HUES6 (cell line): Measurements from ENCODE around the gene METTL5.
"Not testable (repeated sequence)": the region's sequence is repeated elsewhere in the genome, so short reads cannot be mapped to it uniquely, and the experiment has no call there.

Source experiments
- H3K27ac ChIP-seq: 2 replicates; pipeline ENCODE4 v1.7.0; 2013; ENCODE audit warnings: low read depth, mild to moderate bottlenecking, low read length, inconsistent platforms
- H3K27me3 ChIP-seq: 2 replicates; pipeline ENCODE4 v1.6.1; 2013; ENCODE audit warnings: low read length; ENCODE audit not compliant: control insufficient read depth, insufficient read depth
- H3K36me3 ChIP-seq: 2 replicates; pipeline ENCODE4 v1.6.1; 2013; ENCODE audit warnings: low read length; ENCODE audit not compliant: control insufficient read depth, insufficient read depth
- H3K4me1 ChIP-seq: 2 replicates; pipeline ENCODE4 v1.6.1; 2013; ENCODE audit warnings: low read length; ENCODE audit not compliant: control insufficient read depth, insufficient read depth
- H3K4me3 ChIP-seq: 2 replicates; pipeline ENCODE4 v1.5.1; 2013; ENCODE audit warnings: low read depth, low read length
- H3K9ac ChIP-seq: one replicate; pipeline ENCODE4 v1.6.1; 2013; ENCODE audit warnings: mild to moderate bottlenecking, low read length
- H3K9me3 ChIP-seq: 2 replicates; pipeline ENCODE4 v1.6.1; 2013; ENCODE audit warnings: low read depth, low read length; ENCODE audit not compliant: control insufficient read depth, insufficient read depth

METTL5 gene

DNA sequence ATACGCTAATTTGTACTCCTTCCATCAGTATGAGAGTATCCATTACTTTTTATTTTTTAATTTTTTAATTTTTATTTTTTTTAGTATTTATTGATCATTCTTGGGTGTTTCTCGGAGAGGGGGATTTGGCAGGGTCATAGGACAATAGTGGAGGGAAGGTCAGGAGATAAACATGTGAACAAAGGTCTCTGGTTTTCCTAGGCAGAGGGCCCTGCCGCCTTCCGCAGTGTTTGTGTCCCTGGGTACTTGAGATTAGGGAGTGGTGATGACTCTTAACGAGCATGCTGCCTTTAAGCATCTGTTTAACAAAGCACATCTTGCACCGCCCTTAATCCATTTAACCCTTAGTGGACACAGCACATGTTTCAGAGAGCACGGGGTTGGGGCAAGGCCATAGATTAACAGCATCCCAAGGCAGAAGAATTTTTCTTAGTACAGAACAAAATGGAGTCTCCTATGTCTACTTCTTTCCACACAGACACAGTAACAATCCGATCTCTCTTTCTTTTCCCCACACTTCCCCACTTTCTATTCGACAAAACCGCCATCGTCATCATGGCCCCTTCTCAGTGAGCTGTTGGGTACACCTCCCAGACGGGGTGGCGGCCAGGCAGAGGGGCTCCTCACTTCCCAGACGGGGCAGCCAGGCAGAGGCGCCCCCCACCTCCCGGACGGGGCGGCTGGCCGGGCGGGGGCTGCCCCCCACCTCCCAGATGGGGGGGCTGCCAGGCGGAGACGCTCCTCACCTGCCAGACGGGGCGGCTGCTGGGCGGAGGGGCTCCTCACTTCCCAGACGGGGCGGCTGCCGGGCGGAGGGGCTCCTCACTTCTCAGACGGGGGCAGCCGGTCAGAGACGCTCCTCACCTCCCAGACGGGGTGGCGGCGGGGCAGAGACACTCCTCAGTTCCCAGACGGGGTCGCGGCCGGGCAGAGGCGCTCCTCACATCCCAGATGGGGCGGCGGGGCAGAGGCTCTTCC, 30.9 kb upstream of the METTL5 start:
- H3K9me3 ChIP-seq, H3K4me1 ChIP-seq, H3K9ac ChIP-seq, H3K27ac ChIP-seq, H3K4me3 ChIP-seq, H3K27me3 ChIP-seq, H3K36me3 ChIP-seq: not testable (repeated sequence)

DNA sequence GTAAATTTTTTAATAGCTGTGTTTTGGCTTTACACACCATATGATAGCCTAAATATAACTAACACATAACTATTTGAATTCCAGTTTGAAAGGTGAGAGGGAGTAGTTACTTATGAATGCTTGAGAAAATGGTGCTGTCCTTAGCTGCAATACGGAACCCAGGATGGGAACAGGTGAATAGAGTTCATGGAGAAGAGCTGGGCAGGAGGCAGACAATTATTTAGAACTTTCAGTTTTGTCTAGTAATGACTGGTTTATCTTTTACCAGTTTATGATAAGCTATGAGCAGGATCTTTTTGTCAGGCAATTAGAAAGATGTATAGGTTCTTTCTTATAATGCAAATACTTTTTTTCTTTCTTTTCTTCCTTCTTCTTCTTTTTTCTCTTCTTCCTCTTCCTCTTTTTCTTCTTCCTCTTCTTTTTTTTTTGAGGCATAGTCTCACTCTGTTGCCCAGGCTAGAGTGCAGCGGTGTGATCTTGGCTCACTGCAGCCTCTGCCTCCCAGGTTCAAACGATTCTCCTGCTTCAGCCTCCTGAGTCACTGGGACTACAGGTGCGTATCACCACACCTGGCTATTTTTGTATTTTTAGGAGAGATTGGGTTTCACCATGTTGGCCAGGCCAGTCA, 28.4 kb upstream of the METTL5 start:
- Histone ChIP-seq H3K9ac (no peak overlapping the region), H3K4me3 (no peak overlapping the region), H3K9me3 (peaks cover 11% of the 10 kb centered on the region; the same call in 1 of the 2 replicates), H3K27me3 (no peaks in the 10 kb centered on the region), H3K4me1 (no peaks in the 10 kb centered on the region), H3K27ac (no peak overlapping the region), H3K36me3 (0 out of 2 replicates have a peak, but pooled peaks cover 5% of the 10 kb centered on the region)

DNA sequence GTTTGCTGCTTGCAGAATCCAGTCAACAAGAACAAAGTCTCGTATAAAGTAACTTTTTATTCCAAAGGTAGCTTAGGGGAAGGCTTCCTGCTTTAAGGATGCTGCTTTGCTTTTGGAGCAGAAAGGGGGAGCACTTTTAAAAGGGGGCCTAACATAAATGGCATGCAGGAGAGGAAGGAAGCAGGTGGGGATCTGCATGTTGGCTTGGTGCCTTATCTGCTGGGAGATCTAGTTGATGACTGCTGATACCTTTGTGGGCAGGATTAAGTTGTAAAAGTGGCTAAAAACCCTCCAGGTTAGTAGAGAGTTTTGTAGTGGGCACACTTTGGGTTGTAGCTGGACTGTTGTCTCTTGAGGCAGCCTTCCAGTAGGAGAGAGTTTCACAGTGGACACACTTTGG, 25.0 kb upstream of the METTL5 start:
- H3K27ac ChIP-seq, result no peak overlapping the region
- H3K4me3 ChIP-seq, result no peak overlapping the region
- 0 out of 2 replicates have a peak, but pooled peaks cover 5% of the 10 kb centered on the region for H3K36me3 ChIP-seq
- H3K27me3 ChIP-seq, result no peaks in the 10 kb centered on the region
- peaks cover 3% of the 10 kb centered on the region; the same call in 1 of the 2 replicates for H3K9me3 ChIP-seq
- no peaks in the 10 kb centered on the region for H3K4me1 ChIP-seq
- H3K9ac ChIP-seq, result no peak overlapping the region

DNA sequence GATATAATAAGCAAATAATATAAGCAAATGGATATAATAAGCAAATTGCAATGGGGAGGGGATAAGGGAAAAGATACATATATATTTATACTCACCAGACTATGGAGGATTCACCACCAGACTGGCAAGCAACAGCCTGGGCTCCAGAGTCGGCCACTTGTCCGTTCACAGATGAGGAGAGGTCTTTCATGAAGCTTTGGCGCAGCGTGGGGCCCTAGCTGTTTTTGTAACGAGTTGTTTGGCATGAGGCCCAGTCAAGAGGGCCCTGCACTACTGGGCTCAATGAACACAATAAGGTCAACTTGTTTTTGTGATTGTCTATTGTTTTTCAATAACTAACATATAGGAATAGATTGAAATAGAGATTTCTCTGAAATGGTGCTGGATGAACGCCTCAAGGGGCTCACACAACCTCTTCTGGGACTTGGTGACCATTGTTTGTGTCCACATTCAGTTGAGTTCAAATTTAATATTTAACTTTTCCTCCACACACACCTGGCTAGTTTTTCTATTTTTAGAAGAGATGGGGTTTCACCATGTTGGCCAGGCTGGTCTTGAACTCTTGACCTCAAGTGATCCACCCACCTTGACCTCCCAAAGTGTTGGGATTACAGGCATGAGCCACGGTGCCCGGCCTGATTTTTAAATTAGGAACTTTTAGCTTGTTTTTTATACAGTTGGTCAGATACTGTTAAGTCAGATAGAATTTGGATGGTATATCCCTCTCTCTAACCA, 24.4 kb upstream of the METTL5 start:
- not testable (repeated sequence) for H3K27ac ChIP-seq, H3K9me3 ChIP-seq, H3K9ac ChIP-seq, H3K36me3 ChIP-seq, H3K27me3 ChIP-seq, H3K4me3 ChIP-seq, H3K4me1 ChIP-seq

DNA sequence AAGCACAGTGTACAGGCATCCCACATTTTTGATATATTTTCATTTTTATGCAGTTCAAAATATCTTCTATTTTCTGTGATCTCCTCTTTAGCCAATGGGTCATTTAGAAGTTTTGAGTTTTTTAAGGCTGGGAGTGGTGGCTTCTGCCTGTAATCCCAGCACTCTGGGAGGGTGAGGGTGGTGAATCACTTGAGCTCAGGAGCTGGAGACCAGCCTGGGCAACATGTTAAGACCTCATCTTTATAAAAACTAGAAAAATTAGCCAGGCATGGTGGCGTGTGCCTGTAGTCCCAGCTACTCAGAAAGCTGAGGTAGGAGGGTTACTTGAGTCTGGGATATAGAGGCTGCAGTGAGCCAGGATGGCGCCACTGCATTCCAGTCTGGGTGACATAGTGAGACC, 20.3 kb upstream of the METTL5 start:
- Histone ChIP-seq H3K4me3 (no peak overlapping the region), H3K27me3 (no peaks in the 10 kb centered on the region), H3K27ac (no peak overlapping the region), H3K4me1 (peaks cover 8% of the 10 kb centered on the region; the same call in 1 of the 2 replicates), H3K9ac (no peak overlapping the region), H3K36me3 (peaks cover 3% of the 10 kb centered on the region; the same call in 1 of the 2 replicates), H3K9me3 (peaks cover 3% of the 10 kb centered on the region; the same call in 1 of the 2 replicates)

DNA sequence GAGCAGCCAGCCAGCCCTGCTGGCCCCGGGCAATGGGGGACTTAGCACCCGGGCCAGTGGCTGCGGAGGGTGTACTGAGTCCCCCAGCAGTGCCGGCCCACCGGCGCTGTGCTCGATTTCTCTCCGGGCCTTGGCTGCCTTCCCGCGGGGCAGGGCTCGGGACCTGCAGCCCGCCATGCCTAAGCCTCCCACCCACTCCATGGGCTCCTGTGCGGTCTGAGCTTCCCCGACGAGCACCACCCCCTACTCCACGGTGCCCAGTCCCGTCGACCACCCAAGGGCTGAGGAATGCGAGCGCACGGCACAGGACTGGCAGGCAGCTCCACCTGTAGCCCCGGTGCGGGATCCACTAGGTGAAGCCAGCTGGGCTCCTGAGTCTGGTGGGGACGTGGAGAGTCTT, 16.9 kb upstream of the METTL5 start:
- H3K27ac ChIP-seq, H3K4me3 ChIP-seq, H3K9me3 ChIP-seq, H3K27me3 ChIP-seq, H3K9ac ChIP-seq, H3K4me1 ChIP-seq, H3K36me3 ChIP-seq: not testable (repeated sequence)

DNA sequence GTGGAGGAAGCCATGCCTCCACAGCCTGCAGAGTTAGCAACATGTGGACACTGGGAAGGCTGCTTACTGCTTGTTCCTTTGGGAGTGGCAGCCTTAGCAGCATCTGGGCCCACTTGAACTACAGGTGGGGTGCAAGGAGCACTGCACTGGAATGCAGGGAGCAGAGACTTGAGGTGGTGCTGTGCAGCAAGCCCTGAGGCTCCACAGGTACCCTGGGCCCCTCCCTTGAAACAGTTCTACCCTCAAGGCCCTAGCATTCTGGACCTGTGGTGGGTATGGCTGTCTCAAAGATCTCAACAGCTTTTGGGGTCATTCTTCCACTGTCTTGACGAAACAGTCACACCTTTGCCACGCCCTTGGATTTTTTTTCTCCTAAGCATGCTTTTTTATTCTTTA, 16.0 kb upstream of the METTL5 start:
- no peak overlapping the region for H3K4me3 ChIP-seq
- no peak overlapping the region for H3K27ac ChIP-seq
- H3K27me3 ChIP-seq, result no peaks in the 10 kb centered on the region
- H3K9ac ChIP-seq, result no peak overlapping the region
- peaks cover 5% of the 10 kb centered on the region; the same call in 1 of the 2 replicates for H3K36me3 ChIP-seq
- H3K4me1 ChIP-seq, result peaks cover 10% of the 10 kb centered on the region; the same call in 1 of the 2 replicates
- no peaks in the 10 kb centered on the region for H3K9me3 ChIP-seq

DNA sequence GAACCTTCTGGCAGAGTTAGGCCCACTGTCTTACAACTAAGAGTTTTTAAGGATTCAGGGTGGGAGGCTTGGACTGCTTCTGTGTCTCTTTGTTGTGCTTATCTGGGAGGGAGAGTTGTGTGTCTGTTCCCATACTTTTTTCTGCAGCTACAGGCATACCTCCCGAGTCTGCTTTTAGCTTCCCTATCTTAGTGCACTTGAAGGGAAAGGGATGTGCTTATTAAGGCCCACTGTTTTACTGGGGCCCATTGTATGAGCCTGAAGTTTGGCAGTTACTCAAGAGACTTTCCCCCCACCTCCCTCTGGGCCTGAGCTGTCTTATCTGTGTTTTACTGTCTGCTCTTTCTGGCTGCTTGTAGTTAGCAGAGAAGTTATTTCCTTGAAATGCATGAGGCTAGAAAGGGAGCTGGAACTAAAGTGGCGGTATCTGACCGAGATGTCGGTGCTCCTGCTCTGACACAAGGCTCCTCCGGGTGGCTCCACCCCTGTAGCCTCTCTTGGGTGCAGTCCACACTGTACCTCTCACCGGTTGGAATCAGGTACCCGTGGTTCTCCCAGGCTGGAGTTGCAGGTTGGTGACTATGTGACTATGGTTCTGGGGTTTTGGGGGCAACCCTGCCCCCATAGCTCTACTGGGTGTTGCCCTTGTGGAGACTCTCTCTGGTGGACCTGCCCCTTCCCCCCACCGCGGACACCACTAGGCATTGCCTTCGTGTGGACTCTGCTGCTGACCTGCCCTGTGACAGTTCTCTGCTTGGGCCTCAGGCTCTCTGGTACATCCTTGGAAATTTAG, 15.4 kb upstream of the METTL5 start:
- Histone ChIP-seq H3K4me3 (no peak overlapping the region), H3K27ac (no peak overlapping the region), H3K27me3 (no peaks in the 10 kb centered on the region), H3K9ac (no peak overlapping the region), H3K9me3 (no peaks in the 10 kb centered on the region), H3K36me3 (peaks cover 5% of the 10 kb centered on the region; the same call in 1 of the 2 replicates), H3K4me1 (peaks cover 10% of the 10 kb centered on the region; the same call in 1 of the 2 replicates)

DNA sequence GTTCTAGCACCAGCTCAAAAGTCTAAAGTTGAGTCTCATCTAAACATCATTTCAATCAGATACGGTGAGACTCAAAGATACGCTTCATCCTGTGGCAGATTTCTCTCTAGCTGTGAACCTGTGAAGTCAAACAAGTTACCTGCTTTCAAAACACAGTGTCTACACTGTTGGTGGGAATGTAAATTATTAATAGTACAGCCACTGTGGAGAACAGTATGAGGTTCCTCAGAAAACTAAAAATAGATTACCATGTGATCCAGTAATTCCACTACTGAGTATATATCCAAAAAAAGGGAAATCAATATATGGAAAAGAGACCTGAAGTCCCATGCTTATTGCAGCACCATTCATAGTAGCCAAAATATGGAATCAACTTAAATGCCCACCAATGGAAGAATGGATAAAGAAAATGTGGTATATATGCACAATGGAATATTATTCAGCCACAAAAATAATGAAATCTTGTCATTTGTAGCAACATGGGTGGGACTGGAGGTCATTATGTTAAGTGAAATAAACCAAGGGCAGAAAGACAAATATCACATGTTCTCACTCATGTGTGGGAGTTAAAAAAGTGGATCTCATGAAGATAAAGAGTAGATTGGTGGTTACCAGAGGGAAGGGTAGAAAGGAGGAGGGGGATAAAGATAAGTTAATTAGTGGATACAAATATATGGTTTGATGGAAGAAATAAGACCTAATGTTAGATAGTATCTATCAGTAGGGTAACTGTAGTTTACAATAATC, 14.2 kb upstream of the METTL5 start:
- Histone ChIP-seq H3K27ac (no peak overlapping the region), H3K36me3 (peaks cover 5% of the 10 kb centered on the region; the same call in 1 of the 2 replicates), H3K4me1 (peaks cover 10% of the 10 kb centered on the region; the same call in 1 of the 2 replicates), H3K9me3 (no peaks in the 10 kb centered on the region), H3K27me3 (no peaks in the 10 kb centered on the region), H3K4me3 (no peak overlapping the region), H3K9ac (no peak overlapping the region)

DNA sequence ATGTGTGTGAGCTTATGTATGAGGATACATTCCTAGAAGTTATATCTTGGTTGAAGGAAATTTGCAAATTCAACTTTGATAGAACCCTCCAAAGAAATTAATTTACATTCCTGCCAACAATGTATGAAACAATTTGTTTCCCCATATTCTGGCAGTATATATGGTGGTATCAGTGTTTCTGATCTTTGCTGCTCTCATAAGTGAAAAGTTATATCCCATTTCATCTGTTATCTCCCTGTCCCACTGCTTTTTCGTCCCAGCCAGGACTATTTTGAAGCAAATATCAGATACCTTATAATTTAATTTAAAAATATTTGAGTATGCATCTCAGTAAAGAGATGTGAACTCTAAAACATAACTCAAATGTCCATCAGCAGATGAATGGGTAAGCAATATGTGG, 9.7 kb upstream of the METTL5 start:
- Histone ChIP-seq H3K9ac (no peak overlapping the region), H3K27ac (no peak overlapping the region), H3K4me1 (no peaks in the 10 kb centered on the region), H3K4me3 (no peak overlapping the region), H3K36me3 (peaks cover 3% of the 10 kb centered on the region; the same call in 1 of the 2 replicates), H3K27me3 (no peaks in the 10 kb centered on the region), H3K9me3 (no peaks in the 10 kb centered on the region)
